Endothelial cell of umbilical vein (primary cell): ENCODE data around the gene CREB3L2. TPM values are rescaled to one million over a fixed set of nuclear protein-coding genes. Genes with fewer than 3 reads are reported as not detected.

Experiments
- BruUV-seq: library from RNA; stranded (reverse); fragments of 400-500 nt; replicated peaks from 2 replicates; lab custom pipeline; 2021; lab: Mats Ljungman, UMichigan
- CTCF ChIA-PET: fragments of 300-600, 350-600 bp; sonication (Branson Sonifier 250); formaldehyde crosslinking; loops from one replicate; lab custom pipeline; 2021; ENCODE audit warnings: antibody characterized with exemption, inconsistent platforms; lab: Charles Lee
- POLR2A ChIA-PET: fragments of 300-600, 350-600 bp; sonication (Branson Sonifier 250); formaldehyde crosslinking; loops from one replicate; lab custom pipeline; 2021; ENCODE audit warnings: antibody characterized with exemption, inconsistent platforms; lab: Charles Lee
- DNase-seq: peaks from one replicate; pipeline ENCODE4 v3.0.0-alpha.2; 2011; ENCODE audit warnings: low read depth, low spot score
- FAIRE-seq: peaks from 2 replicates; lab custom pipeline; 2011; peaks lifted over from hg19 to GRCh38; lab: Jason Lieb, UNC
- H2AFZ ChIP-seq: 2 replicates; pipeline ENCODE4 v1.6.0; 2012; ENCODE audit warnings: low read depth, low read length, control low read depth, inconsistent platforms
- H3K27ac ChIP-seq: 2 replicates; pipeline ENCODE4 v1.5.1; 2011; ENCODE audit warnings: low read depth, mild to moderate bottlenecking, control low read depth, low read length, moderate library complexity; ENCODE audit not compliant: insufficient read depth
- H3K27me3 ChIP-seq, 2 experiments: 2 replicates each; pipeline versions ENCODE4 v1.6.0 to v1.6.1; 2011; ENCODE audit warnings: low read length in 2 of 2, mixed read lengths in 1 of 2; ENCODE audit not compliant: control insufficient read depth in 2 of 2, insufficient read depth in 2 of 2
- H3K36me3 ChIP-seq, 2 experiments: 2 replicates in 1 of 2; 3 replicates in 1 of 2; pipeline ENCODE4 v1.5.1; 2011; ENCODE audit warnings: low read length in 2 of 2, mild to moderate bottlenecking in 1 of 2, moderate library complexity in 1 of 2; ENCODE audit not compliant: control insufficient read depth in 2 of 2, insufficient read depth in 2 of 2; ENCODE audit errors: extremely low read depth in 1 of 2
- H3K4me1 ChIP-seq: 3 replicates; pipeline ENCODE4 v1.5.1; 2011; ENCODE audit warnings: mild to moderate bottlenecking, low read length; ENCODE audit not compliant: control insufficient read depth, insufficient read depth; ENCODE audit errors: extremely low read depth
- H3K4me2 ChIP-seq: 2 replicates; pipeline ENCODE4 v1.6.1; 2011; ENCODE audit warnings: low read length, control low read depth, mixed read lengths; ENCODE audit not compliant: insufficient read depth
- H3K4me3 ChIP-seq, 3 experiments: fragments of 200-600 bp in 1 of 3; sonication (generic), shearing (Covaris generic) in 1 of 3; replicated peaks in 1 of 3; 2 replicates each; pipeline ENCODE4 v1.5.1; 2011 to 2016; ENCODE audit warnings: control low read depth in 3 of 3, low read length in 3 of 3, mild to moderate bottlenecking in 2 of 3, inconsistent platforms in 1 of 3, low read depth in 1 of 3, moderate library complexity in 1 of 3; ENCODE audit not compliant: insufficient read depth in 1 of 3
- H3K79me2 ChIP-seq: 2 replicates; pipeline ENCODE4 v1.6.0; 2012; ENCODE audit warnings: low read length, inconsistent platforms; ENCODE audit not compliant: control insufficient read depth, insufficient read depth
- H3K9ac ChIP-seq: replicated peaks from 2 replicates; pipeline ENCODE3; 2011; ENCODE audit warnings: low read length, control low read depth; ENCODE audit not compliant: insufficient read depth; ENCODE audit errors: extremely low read depth
- H3K9me1 ChIP-seq: replicated peaks from 3 replicates; pipeline ENCODE4 v1.6.0; 2011; ENCODE audit warnings: mild to moderate bottlenecking, low read length; ENCODE audit not compliant: control insufficient read depth, insufficient read depth; ENCODE audit errors: extremely low read depth
- H3K9me3 ChIP-seq: replicated peaks from 2 replicates; pipeline ENCODE4 v1.5.1; 2012; ENCODE audit warnings: low read length, inconsistent platforms; ENCODE audit not compliant: control insufficient read depth, insufficient read depth
- H4K20me1 ChIP-seq: replicated peaks from 2 replicates; pipeline ENCODE3; 2011; ENCODE audit warnings: mild to moderate bottlenecking, low read length; ENCODE audit not compliant: control insufficient read depth, insufficient read depth; ENCODE audit errors: extremely low read depth
- CTCF ChIP-seq, 2 donors: IDR thresholded peaks; 1 replicate in 1 of 2; 2 replicates in 1 of 2; pipeline ENCODE4 v1.5.1; 2011; ENCODE audit warnings: low read length in 2 of 2, mild to moderate bottlenecking in 2 of 2, moderate library complexity in 2 of 2, control low read depth in 1 of 2, inconsistent platforms in 1 of 2, low read depth in 1 of 2; ENCODE audit not compliant: insufficient read depth in 1 of 2; ENCODE audit errors: extremely low read depth in 1 of 2
- EZH2 ChIP-seq: IDR thresholded peaks from 2 replicates; pipeline ENCODE4 v1.6.1; 2012; ENCODE audit warnings: borderline replicate concordance, low read depth, mild to moderate bottlenecking, moderate library complexity, low read length, inconsistent platforms; ENCODE audit not compliant: severe bottlenecking
- FOS ChIP-seq: IDR thresholded peaks from 2 replicates; pipeline ENCODE4 v1.6.1; 2011; ENCODE audit warnings: mild to moderate bottlenecking, low read length, moderate library complexity, borderline replicate concordance; ENCODE audit not compliant: insufficient read depth
- GATA2 ChIP-seq: IDR thresholded peaks from 2 replicates; pipeline ENCODE4 v1.7.0; 2011; ENCODE audit warnings: low read depth, mild to moderate bottlenecking, moderate library complexity, mixed read lengths, low read length; ENCODE audit not compliant: insufficient read length, insufficient read depth
- POLR2A ChIP-seq: IDR thresholded peaks from 2 replicates; pipeline ENCODE4 v1.6.1; 2012; ENCODE audit warnings: low read depth, mild to moderate bottlenecking, control low read depth, low read length
- POLR2AphosphoS5 ChIP-seq: IDR thresholded peaks from 2 replicates; pipeline ENCODE4 v1.6.1; 2012; ENCODE audit warnings: low read depth, mild to moderate bottlenecking, control low read depth, low read length, moderate library complexity; ENCODE audit not compliant: insufficient read depth
- dilution Hi-C: fragments of 300-500 bp; cut with MboI; formaldehyde crosslinking; loops from one replicate; pipeline ENCODE4 v1.15.0; 2019; ENCODE audit warnings: low sequenced_read_pairs; ENCODE audit not compliant: extremely low pct_ligation_motif_present
- intact Hi-C: fragments of 100-400 bp; cut with micrococcal nuclease; formaldehyde crosslinking; loops from one replicate; pipeline ENCODE4 v1.10.0; 2022
- polyA plus RNA-seq, 4 experiments: library from polyadenylated mRNA; depleted of rRNA in 3 of 4; stranded (reverse) in 3 of 4; unstranded in 1 of 4; fragments of >200 nt; gene quantifications; 2 replicates each; pipeline versions ENCODE4 v1.2.1 to v1.2.3, GENCODE V29; 2011 to 2012; ENCODE audit warnings: missing spikeins in 1 of 4
- total RNA-seq: library from RNA; stranded (reverse); gene quantifications from 2 replicates; pipeline ENCODE4 v1.2.3, GENCODE V29; 2021
- TF ChIP-seq, protein P1 (sequence below): IDR thresholded peaks from 2 replicates; pipeline ENCODE4 v1.6.1; 2011; ENCODE audit not compliant: insufficient read depth, insufficient read length

CREB3L2 gene
- total and polyA plus RNA-seq, 2 donors (not counting 3 experiments of a cell fraction or from before 2014, with no cell fraction given) = 32.1 to 93.4 TPM

- Histone ChIP-seq H3K4me3 (no peak overlapping the region), H3K9ac (no peak overlapping the region), H3K9me1 (no peaks in the 10 kb centered on the region), H3K79me2 (no peaks in the 10 kb centered on the region), H2AFZ (no peak overlapping the region), H3K27me3 (no peaks in the 10 kb centered on the region), H3K4me1 (peaks cover 6% of the 10 kb centered on the region), H3K4me2 (no peak overlapping the region), H3K27ac (no peak overlapping the region), H3K36me3 (peaks cover 22 to 39% of the 10 kb centered on the region in 2 experiments), H3K9me3 (no peaks in the 10 kb centered on the region), H4K20me1 (no peaks in the 10 kb centered on the region)
- dilution Hi-C loops = no loop called here
- ChIA-PET CTCF (no interaction called here), POLR2A (no interaction called here)
- FAIRE-seq (no peak), DNase-seq (no peak)
- BruUV-seq = no TSS peak
- no peak for TF ChIP-seq EZH2
- TF ChIP-seq POLR2A = no peak
- no peak for TF ChIP-seq POLR2AphosphoS5
- no peak for TF ChIP-seq FOS
- intact Hi-C loops = no loop called here
Observed at GRCh38 chr7:137877027-137877675, 124.7 kb downstream of the CREB3L2 start.

GRCh38 chr7:137875746-137876145, 126.1 kb downstream of the CREB3L2 start:
- no peaks in the 10 kb centered on the region for H4K20me1 ChIP-seq
- dilution Hi-C loops = no loop called here
- H3K36me3 ChIP-seq = peaks cover 16 to 38% of the 10 kb centered on the region in 2 experiments
- no peak overlapping the region for H3K4me3 ChIP-seq
- FAIRE-seq (no peak), DNase-seq (no peak)
- TF ChIP-seq FOS (no peak), POLR2A (no peak), CTCF (IDR thresholded peaks at IDR 0.05; ENCODE audit: extremely low read depth in 1 of 2, insufficient read depth in 1 of 2, low read depth in 1 of 2, low read length in 2 of 2) (no peak), GATA2 (no peak), POLR2AphosphoS5 (no peak)
- TF ChIP-seq, protein P1, sequence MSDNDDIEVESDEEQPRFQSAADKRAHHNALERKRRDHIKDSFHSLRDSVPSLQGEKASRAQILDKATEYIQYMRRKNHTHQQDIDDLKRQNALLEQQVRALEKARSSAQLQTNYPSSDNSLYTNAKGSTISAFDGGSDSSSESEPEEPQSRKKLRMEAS = no peak
- no peaks in the 10 kb centered on the region for H3K27me3 ChIP-seq
- BruUV-seq = no TSS peak
- no peaks in the 10 kb centered on the region for H3K9me1 ChIP-seq
- no peaks in the 10 kb centered on the region for H3K9me3 ChIP-seq
- no peak overlapping the region for H2AFZ ChIP-seq
- no peaks in the 10 kb centered on the region for H3K79me2 ChIP-seq
- peaks cover 6% of the 10 kb centered on the region for H3K4me1 ChIP-seq
- H3K27ac ChIP-seq = no peak overlapping the region
- intact Hi-C loops = no loop called here
- ChIA-PET POLR2A (no interaction called here), CTCF (interaction anchor here (1.2 kb wide), 2 partner anchors 13 to 220 kb away, joined by 3 to 5 read pairs; no protein-coding TSS in a partner anchor)
- H3K9ac ChIP-seq = no peak overlapping the region
- no peak overlapping the region for H3K4me2 ChIP-seq
